Activated CD4-positive, alpha-beta T cell treated with anti-CD3 and anti-CD28 coated beads, Interleukin-2, amount 50 U/mL, for 48 hours (primary cell): ENCODE data around the gene ALK.

ENCODE experiments used
- DNase-seq, 2 experiments: peaks; one replicate each; pipeline ENCODE4 v3.0.0-alpha.2; 2020

The ALK gene

GRCh38 chr2:29706171-29706720 lies 215.1 kb downstream of the ALK start:
- DNase-seq: no peak

- no peak for DNase-seq
Measured at GRCh38 chr2:29705616-29706015, 215.8 kb downstream of the ALK start.

- DNase-seq: no peak
Measured at GRCh38 chr2:29703336-29703735, 218.1 kb downstream of the ALK start.

DNA sequence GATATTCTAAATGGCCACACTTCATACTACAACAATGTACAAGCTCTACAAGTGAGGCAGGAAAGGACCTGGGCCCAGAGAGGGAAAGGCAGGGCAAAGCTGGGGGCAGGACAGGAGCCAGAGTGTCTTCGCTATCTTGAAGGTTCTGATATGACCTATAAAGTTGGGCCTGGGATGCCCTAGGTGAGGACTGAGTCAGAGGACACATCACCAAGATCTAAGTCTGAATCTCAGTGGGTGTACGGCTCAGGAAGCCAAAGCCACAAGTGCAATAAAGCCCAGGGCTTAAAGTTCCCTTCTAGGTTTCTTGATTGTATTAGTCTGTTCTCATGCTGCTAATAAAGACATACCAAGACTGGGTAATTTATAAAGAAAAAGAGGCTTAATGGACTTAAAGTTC lies 219.1 kb downstream of the ALK start:
- DNase-seq: no peak

GRCh38 chr2:29700560-29700959 lies 220.8 kb downstream of the ALK start:
- DNase-seq: no peak

DNA sequence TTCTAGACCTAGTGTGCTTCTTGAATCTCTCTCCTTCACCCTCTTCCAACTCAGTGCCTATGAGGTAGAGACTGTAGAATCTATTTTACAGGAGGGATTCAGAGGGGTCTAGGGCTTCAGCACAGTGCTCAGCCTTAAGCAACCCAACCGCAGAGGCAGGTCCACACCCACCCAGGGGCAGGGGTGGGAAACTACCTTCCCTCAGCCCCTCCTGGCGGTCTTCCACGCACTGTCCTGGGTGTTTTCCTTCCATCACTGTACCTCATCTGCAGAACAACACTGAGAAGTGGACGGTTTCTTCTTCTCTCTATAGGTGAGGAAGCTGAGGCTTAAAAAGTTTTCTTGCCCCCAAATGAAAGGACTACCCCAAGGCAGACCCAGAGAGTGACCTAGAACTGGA lies 222.3 kb downstream of the ALK start:
- DNase-seq: no peak

GRCh38 chr2:29698216-29698615 lies 223.2 kb downstream of the ALK start:
- DNase-seq: no peak

GRCh38 chr2:29697715-29698114 lies 223.7 kb downstream of the ALK start:
- no peak for DNase-seq

- DNase-seq: no peak
Measured at GRCh38 chr2:29697181-29697580, 224.2 kb downstream of the ALK start.

GRCh38 chr2:29694741-29695140 lies 226.6 kb downstream of the ALK start:
- no peak for DNase-seq

- DNase-seq: no peak
Measured at GRCh38 chr2:29691391-29691950, 229.9 kb downstream of the ALK start.

- no peak for DNase-seq
Measured at GRCh38 chr2:29689666-29690065, 231.7 kb downstream of the ALK start.

DNA sequence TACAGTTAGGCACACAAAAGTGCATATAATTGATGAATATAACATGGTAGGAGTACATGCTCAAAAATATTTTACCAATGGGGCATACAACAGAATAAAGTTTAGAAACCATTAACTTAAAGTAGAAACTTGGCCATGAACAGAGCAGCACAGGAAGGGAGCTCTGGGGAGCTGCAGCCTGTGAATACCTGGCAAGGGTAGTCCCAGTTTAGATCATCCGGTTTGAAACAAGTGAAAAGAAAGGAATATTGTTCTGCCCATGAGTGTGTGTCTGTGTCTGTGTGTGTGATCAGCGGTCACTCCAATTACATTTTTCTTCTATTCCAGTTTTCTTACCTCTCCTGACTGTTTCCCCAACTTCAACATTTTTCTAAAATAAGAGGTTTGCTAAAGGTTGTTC lies 233.0 kb downstream of the ALK start:
- DNase-seq: no peak

DNA sequence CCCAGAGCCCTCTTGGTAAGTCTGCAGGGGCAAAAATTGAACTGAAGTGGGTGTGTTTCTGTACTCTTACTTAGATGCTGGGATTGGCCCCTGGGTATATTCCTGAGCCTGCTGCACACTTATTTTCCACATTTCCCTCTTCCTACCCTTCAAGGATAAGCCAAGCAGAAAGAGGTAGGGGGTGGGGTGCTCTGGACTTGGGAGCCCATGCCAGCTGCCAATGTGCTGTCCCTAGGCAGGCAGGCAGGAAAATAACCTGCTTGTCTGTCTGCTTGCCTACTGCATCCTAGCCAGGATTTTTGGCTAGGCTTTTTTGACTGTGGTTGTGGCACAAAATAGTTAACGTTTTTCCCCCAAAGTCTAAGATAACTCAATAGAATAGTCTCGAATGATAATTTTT lies 234.3 kb downstream of the ALK start:
- DNase-seq: no peak

DNA sequence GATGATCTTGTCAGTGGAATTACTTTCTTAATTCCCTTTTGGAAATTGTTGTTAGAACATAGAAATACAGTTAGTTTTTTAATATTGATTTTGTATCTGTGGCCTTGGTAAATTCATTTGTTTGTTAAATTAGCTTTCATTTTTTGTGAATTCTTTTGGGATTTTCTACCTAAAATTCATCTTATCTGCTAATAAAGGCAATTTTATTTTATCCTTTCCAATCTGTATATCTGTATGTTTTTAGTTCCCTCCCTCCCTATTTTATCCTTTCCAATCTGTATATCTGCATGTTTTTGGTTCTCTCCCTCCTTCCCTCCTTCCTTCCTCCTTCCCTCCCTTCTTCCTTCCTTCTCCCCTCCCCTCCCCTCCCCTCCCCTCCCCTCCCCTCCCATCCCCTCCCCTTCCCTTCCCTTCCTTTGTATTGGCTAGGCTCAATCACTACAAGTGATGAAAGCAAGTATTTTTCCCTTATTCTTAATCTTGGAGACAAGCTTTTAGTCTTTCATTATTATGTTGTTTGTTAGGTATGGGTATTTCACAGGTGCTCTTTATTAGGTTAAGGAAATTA lies 244.4 kb downstream of the ALK start:
- no peak for DNase-seq

GRCh38 chr2:29664578-29664977 lies 256.8 kb downstream of the ALK start:
- DNase-seq: no peak

DNA sequence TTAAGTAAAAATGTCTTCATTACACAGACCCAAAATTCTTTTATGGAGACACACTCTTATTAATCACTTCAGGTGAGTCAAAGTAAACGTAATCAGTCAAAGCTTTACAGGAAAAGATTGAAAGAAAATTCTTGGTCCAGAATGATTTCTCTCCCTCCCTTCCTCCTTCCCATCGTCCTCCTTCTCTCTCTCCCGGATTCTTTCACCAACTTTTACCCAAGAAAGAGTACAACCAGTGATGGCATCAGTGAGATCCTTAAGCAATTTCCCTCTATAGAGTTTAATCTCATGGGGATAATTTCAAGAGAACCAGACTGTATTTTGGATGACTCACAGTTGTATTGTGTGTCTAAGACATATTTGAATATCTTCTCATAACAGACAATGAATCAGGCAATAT lies 258.1 kb downstream of the ALK start:
- DNase-seq: no peak

DNA sequence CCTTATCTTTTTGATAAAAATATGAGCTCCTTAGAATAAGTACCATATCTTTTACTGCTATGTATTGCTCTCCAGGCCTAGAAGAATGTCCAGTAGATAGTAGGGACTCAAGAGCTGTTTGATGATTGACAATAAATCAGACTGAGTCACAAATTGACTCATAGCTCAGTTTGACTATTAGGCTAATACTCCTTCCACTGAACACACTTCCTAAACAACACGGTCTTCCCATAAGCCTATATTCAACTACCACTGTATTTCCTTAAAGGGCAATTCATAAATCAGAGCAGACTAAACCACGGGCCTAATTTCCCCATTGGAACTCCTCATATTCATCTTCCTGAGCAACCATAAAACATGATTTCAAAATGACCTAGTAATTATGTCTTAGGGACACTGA lies 258.5 kb downstream of the ALK start:
- no peak for DNase-seq

- no peak for DNase-seq
Measured at GRCh38 chr2:29660201-29660600, 261.2 kb downstream of the ALK start.

DNA sequence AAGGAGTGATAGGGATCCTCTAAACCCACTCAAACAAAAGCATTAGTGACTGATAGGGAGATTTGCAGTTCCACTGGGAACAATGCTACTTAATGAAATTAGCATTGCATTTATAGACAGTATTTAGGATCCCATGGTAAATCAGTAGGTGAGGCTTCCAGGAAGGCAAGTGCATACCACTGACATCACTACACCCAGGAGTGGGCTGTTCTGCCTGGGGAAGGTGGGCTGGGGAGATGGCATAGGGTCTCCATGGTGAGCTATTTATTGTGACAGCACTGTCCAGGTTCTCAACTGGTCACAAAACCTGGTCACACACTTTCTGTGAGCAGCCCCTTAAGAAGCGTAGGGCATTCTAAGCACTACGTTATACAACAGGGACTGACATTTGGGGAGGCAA lies 262.2 kb downstream of the ALK start:
- no peak for DNase-seq

- DNase-seq: no peak
Measured at GRCh38 chr2:29657674-29658073, 263.7 kb downstream of the ALK start.

GRCh38 chr2:29655391-29656086 lies 265.8 kb downstream of the ALK start:
- no peak for DNase-seq

GRCh38 chr2:29650631-29651097 lies 270.7 kb downstream of the ALK start:
- DNase-seq: no peak

DNA sequence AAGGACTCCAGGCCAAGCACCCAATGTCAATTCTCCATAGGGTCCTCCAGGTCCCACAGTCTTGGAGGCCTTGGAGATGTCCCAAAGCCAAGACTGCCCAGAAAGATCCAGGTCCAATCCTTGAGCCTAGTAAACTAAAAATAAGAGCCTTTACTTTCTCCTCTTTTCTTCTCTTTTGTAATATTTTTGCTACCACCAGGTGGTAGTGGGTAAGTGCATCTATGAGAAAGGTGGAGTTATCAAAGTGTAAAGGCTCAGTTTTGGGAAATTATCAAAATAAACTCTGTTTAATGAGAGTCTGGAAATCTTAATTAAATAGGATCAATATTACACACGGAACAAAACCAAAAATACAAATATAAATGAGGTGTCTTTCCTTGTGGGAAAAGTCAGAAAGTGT lies 276.4 kb downstream of the ALK start:
- DNase-seq: no peak
